NCI-H226 (cell line): ENCODE results near the gene ATXN1.
A peak's percentile ranks its signal among the peaks of the same experiment; 100 is the strongest.

Experiments used
- DNase-seq: peaks from one replicate; pipeline ENCODE4 v3.0.0-alpha.2; 2015

The ATXN1 gene

DNA sequence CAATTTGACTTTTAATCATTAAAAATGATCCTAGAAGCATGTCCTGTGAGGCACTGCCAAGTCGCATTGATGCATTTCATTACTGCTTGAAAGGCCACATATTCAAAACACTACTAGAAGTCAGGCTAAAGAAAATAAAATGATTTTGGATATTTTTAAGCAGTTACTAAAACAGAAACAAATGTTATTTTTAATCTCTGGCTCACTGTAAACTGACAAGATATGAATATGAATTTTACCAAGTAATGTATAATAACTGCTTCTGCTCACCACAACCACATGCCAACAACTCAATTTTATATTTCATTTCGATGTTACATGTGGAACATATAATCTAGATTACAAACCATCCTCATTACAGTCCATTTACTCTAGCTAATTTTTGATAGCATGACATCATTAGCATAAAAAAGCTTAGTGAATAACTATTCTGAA lies 90.6 kb downstream of the ATXN1 start:
- no peak for DNase-seq

DNA sequence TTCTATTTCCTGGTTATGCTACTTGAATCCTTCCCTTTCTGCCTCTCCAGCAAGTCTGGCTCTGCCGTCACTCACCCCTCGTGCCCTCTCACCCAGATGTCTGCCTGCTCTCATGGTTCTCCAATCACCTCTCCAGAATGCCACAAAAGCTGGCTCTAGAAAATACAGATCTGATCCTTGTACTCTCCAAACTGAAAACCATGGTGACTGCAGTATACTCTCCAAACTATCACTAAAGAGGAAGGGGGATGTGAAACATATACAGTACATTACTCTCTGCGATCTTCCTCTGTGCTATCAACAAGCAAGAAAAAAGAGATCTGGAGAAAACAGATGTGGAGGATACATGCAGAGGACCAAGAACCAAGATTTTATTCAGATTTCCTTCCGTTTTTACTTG lies 91.1 kb downstream of the ATXN1 start:
- no peak for DNase-seq

DNA sequence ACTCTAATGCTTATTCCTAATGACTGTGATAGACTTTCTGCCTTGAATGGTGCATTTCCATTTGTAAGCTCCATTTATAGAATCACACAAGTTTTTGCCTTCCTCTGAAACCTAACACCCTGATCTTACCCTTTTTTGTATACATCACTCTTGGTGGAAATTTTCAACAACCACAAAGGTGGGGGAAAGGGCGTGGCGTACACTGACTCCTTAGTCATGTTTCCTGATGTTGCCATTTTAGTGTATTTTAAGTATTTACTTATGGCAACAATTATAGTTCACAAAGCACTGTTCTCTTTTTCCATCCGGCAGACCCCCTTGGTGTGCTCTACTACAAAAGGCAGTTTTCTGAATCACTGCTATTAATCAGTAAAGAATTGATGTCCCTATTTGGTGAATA lies 92.0 kb downstream of the ATXN1 start:
- peak; percentile 63 for DNase-seq

DNA sequence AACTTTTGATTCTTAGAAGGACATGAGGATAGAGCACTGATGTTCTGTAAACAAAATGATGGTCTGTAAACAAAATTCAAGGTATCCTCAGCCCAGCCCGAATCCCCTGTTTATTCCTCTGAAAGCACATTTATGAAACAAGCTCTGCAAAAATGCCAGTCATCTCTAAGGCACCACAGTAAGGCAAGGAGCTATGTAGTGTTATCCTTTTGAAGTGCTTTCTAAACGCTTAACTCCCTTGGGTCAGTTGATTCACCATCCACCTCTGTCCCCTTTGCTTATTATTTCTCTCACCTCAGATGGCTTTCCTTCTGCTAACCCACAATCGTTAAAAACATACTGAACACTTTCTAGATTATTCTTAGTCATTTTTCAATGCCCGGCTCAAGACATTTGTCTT lies 93.8 kb downstream of the ATXN1 start:
- no peak for DNase-seq

DNA sequence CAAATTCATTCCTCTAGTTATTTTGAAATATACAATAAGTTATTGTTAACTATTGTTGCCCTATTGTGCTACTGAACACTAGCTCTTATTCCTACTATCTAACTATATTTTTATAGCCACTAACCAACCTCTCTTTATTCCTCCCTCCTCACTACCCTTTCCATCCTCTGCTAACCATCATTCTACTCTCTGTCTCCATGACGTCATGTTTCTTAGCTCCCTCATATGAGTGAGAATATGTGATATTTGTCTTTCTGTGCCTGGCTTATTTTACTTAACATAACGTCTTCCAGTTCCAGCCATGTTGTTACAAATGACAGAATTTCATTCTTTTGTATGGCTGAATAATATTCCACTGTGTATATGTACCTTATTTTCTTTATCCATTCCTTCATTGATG lies 95.3 kb downstream of the ATXN1 start:
- no peak for DNase-seq

DNA sequence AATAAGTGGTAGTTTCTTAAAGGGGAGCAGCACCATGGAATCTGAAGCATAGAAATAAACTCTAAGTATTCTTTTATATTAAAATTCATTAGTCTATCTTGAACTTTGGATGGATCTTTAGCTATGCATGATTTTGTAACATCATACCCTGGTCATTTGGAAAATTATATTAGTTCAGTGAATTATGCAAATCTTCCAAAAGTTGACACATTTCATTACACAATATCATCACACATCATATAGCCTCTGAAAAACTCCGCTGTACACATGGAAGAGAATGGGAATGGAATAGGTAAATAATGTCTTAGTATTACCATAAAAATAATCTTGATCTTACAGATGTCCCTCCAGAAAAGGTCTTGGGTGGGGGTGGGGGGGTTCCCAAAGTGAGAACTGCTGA lies 96.1 kb downstream of the ATXN1 start:
- no peak for DNase-seq

DNA sequence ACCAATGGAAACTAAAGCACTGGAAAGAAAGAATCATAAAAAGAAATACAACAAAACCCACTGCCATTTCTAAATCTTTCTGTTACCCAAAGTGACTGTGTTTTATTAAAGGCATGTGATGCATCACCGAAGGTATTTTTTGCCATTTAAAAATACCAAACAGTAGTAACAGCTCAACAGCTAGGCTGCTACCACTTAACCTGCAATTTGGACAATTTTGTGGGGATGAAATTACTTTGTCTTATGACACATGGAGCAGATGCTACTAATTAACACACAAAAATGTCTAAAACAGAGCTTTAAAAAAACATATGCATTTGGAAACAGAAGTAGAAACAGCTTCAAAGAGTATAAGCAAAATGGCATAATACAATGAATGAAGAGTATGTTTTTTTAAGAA lies 97.4 kb downstream of the ATXN1 start:
- no peak for DNase-seq

DNA sequence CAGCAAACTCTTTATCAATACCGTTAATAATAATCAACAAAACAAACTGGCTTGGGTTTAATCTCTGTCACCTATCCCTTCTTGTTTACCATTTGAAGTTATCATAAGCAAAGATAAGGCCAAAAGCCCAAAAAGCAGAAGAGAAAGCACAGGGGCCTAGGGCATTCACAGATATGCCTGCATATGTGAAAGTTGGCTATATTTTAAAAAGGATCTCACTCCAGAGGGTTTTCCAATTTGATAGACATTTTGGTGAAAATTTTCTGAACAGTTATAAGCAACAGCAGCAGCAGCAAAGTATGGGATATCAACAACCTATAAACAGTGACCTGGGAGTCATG lies 101.1 kb downstream of the ATXN1 start:
- DNase-seq = no peak

DNA sequence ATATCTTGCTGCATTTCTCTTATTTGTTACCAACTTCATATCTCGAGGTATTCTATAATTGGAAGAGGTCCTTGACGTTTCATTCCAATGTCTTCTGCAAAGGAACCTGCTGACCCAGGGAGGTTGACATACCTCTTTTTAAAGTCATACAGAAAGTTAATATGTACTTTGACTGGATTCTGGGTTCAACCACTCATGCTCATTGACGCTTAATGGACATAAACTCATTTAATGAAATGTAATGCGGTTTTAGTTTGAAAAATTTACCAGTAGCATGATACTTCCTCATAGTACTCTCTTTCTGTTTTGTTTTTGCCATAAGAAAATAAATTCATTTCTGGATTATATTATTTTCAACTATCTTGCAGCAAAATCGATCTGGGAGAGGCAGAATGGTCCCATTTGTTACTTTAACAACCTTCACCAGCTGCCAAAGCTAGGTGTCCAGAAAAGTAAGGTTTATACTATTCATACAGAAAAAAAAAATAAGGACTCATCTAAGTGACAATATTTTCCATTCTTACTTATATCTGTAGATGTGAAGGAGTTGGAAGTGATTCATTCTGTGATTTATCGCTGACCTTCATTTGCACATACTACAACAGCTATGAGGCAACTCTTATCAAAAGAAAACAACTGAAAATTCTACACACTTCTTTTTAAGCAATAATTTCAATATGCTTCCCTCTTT lies 101.6 kb downstream of the ATXN1 start:
- DNase-seq = peak; percentile 43

DNA sequence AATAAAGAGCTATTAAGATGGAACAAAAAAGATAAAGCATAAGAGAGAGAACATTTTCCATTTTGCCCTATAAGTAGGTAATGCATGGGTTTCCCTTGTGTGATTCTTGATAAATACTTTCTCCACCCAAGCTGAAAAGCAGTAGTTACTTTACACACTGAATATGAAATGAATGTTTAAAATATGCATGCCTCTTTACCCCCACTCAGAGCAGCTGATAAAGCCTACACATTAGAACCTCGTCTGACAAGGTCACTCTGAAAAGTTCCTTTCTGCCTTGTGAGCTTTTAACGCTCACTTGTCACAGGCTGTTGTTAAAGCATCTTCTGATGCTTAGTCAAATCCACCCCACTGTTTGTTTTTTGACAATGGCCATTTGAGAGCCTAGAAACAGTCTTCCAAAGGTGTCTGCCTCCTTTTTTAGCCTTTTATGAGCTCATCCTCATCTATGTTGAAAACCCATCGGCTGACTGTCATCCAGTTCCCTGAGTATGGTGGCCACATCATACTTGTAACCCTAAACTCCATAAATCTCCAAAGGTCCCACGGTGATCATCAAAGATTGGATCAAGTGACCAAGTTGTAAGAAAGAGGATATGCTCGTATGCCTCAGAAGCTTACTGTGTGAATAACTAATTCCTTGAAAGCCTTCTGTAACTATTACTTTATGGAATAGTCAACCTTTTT lies 102.8 kb downstream of the ATXN1 start:
- DNase-seq = no peak

DNA sequence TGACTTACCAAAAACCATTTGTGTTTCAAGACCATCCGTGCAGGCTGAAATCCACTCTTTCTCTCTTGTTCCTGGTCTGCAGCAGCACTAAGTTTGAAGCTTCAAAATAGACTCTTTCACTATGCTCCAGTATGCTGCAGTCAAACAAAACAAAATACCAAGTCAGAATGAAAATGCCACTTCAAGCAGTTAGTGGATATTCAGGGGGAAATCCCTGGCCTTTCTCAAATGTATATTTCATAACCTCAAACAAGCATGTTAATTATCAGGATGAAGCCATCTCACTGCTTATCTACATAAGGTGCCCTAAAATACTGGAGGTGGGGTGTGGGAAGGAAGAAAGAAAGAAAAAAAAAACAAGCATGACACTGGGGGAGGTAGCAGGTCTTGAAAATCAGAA lies 103.5 kb downstream of the ATXN1 start:
- no peak for DNase-seq

DNA sequence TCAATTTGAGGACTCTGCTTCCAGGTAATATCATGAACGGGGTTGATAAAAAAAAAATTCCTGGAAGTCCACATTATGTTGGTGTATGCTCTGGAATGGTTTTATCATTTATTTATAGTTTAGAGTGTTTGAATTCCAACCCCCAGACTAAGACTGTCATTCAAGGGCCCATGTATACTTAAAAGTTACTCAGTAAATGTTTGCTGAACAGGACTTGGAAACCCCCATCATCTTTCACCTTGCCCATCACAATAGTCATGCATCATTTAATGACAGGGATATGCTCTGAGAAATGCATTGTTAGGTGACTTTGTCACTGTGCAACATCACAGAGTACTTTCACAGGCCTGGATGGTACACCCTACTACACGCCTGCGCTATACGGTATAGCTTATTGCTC lies 104.8 kb downstream of the ATXN1 start:
- DNase-seq = no peak

DNA sequence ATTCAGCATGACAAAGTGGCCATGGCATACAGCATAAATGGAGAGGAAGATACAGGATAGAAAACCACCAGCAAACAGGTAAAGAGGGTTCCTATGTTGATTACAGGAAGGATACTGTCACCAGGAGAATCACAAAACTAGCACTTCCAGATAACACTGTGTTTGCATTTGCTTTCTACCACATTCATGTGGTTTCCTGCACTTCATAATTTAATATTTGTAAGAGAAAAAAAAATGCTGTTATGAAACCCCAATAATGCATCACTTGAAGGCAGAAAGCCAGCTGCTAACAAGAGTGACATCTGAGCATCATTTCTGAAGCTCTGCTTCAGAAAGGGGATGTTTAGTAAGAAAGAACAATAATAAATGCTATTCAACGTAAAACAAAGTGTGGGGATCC lies 106.6 kb downstream of the ATXN1 start:
- DNase-seq = no peak

DNA sequence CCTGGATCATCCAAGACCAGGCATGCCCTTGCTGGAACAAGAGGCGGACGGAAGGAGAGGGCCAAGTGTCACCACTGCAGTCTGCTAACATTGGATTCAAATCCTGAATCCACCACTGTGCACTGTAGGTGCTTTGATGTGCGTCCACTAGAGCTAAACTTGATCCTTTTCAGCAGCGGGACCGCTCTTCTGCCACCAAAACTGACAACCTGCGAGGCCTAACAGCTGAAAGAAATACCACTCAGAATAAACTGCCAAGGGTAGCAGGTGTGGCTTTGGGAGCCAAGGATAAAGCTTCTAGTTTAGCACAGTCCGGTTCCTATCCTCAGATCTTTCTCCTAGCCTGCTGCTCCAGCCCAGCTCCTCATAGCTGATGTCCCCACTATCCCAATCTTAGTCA lies 108.0 kb downstream of the ATXN1 start:
- no peak for DNase-seq

DNA sequence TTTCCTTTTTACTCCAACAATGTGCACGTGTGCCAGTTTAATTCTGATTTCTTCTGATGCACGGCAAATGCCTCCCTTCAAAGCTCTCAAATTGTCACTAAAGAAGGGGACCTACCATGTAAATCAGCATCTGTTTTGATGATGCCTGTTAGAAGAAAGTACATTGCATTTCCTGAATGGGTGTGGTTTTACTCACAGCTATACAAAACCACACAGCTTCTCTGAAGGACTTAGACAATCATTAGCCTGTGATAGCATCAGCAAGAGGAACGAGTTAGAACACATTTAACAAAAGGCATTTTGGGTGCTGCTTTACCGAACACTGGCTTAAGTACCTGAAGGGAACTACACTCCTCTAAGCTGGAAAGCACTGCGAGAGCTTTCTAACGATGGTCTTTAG lies 109.4 kb downstream of the ATXN1 start:
- no peak for DNase-seq

DNA sequence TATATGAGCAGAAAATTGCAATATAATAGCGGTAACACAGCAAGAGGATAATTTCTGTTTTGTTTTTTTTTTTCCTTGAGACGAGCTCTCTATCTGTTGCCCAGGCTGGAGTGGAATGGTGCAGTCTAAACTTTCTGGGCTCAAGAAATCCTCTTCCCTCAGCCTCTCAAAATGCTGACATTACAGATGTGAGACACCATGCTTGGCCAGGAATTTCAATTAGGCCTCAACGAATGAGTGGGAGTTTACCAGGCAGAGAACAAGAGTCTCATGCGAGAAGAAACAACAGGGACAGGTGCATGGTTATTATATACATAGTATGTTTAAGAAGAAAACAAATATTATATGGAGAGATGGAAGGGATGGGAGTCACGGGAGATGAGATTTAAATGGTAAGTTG lies 111.4 kb downstream of the ATXN1 start:
- DNase-seq = no peak

DNA sequence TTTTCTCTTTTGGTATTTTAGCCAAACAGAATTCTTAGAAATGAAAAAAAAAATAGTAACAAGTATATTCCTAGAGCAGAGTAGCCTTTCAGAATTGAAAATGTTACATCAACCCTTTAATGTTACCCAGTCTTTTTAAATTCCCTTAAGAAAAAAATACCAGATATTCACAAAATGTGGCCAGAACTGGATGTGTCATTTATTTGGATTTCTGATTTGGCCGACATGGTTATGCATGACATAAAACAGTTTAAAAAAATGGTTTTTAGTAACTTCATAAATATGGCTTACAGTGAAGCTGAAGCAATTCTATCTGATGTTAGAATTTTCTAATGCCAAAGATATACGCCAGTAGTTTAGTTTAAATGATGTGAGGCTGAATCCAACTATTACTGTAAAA lies 112.0 kb downstream of the ATXN1 start:
- no peak for DNase-seq

DNA sequence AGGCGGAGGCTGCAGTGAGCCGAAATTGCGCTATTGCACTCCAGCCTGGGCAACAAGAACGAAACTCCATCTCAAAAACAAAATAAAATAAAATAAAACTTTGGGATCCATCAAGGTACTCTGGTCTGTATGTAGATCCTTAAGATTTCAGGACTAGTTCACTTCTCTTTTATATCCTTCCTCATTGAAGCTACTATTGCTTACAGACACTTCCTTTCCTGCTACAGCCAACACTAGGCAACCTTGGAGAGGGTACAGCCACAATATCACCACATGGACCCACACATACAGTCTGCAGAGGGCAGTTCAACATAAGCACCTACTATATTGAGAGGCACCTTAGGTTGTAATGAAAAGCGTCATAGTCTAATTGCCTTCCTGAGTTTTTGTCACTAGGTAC lies 113.3 kb downstream of the ATXN1 start:
- DNase-seq = no peak

DNA sequence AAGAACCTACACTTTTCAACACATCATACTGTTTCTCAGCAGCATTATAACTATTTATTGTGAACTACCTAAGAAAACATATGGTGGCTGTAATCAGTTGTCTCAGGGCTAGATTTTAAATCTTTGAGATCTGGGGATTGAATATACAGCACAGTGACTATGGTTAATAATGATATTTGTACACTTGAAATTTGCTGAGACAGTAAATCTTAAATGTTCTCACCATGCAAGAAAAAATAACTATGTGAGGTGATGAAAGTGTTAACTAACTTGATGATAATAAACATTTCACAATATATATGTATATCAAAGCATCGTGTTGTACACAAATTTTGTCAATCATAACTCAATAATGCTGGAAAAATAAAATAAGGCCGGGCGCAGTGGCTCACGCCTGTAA lies 113.8 kb downstream of the ATXN1 start:
- DNase-seq = no peak

DNA sequence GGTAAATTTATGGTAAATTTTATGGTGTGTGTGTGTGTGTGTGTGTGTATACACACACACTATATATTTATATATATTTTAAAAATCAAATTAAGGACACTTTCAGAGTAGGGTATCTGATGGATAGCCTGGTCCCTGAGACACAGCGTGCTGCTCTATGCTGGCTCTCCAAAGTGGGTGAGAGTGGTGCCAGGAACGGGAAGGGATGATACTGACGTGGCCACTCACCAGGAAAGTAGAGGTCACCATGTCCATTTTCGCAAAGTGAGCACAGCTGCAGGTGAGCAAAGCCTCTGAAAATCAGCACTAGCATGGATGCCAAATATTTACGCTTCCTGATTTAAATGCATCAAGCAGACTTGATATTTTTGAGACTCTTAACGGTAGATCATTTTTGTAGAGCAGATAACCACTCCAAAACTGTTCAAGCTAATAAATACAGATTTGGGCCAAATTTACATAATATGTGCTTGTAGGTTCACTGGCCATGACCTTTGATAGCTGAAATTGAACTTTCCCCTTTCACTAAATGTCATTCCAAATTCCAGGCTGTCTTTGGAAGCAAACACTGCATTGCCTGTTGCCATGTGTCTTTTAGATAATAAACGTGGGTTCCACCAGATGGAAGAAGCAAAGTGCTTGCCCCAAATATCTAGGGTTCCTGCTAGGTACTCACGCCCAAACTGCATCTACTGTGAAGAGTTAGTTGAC lies 116.6 kb downstream of the ATXN1 start:
- no peak for DNase-seq

DNA sequence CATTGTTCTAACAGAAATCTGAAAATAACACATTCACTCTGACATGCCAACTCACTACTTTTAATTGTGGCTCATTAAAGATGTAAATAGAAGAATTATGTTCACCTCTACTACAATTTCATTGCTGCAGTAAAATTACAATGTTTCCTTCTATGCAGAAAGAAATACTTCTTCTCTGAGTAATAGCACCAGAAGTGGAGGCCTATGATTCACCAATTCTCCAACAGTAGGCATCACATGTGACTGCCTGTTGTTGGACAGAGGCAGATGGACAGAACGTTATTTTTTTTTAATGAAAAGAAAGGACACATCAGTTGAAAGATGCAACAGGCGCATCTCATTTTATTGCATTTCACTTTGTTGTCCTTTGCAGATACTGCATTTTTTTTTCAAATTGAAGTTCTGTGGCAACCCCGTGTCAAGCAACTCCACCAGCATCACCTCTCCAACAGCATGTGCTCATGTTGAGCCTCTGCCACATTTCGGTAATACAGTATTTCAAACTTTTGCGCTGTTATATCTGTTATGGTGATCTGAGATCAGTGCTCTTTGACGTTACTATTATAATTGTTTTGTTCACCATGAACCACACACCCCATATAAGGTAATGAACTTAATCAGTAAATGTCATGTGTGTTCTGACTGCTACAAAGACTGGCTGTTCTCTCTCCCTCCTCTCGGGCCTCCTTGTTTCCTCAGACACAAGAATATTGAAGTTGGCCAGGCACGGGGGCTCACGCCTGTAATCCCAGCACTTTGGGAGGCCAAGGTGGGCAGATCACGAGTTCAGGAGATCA lies 121.4 kb downstream of the ATXN1 start:
- DNase-seq = peak; percentile 77

DNA sequence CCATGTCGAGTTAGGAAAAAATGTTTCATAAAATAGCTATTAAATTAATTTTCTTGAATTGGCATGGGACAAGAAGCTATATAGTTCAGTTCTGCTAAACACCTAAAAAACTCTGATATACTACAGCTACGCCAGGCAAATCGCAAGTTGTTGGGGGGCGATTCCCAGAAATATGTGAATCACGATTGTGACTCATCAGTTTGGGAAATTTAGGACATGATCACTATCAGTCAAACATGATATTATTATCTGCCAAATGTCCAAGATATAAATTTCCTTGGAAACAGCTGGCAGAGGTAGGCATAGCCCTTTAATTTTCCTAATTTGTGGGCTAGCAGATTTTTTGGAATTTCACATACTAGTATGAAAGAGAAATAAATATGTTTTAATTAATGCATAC lies 123.6 kb downstream of the ATXN1 start:
- DNase-seq = no peak

DNA sequence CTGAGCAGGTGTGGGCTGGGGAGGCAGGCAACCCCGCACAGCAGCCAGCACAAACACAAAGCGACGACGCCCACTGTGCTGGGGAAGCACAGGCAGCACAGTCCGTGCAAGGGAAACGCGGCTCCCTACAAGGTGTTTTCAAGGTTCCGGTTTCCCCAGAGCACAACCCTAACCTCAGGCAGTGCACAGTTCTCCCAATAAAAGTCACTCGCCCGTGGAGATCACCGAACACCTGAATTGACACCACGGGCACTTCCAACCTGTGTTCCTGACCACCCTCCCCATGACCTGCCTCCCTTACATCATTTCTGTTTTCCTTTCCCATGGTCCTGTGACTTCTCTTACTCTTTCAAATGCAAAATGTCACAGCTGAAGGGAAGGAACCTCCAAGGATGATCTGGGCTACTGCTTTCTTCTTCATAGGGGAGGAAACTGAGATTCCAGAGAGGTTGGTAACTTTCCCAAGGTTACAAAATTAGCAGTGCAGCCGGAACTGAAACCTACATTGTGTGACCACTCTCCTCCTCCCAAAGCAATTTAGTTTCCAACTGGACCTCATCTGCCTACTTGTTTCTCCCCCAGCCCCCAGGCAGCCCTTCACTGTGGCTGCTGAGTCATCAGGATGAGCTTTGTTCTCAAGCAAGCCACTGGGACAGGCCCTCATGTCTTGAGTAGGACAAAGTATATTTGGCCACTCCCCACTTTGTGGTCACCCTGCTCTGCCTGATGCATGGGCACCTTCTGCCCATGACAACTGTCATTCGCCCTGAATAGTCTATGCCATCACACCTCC lies 125.3 kb downstream of the ATXN1 start:
- DNase-seq = peak; percentile 4
